Smooth muscle cell (in vitro differentiated cells): ENCODE results near the gene GIMAP8. TPM values are rescaled to one million over a fixed set of nuclear protein-coding genes. Genes with fewer than 3 reads are reported as not detected.

Experiments used
- DNase-seq: peaks from one replicate; lab custom pipeline; 2025; ENCODE audit not compliant: unreplicated experiment; lab: John Stamatoyannopoulos, UW
- H2AFZ ChIP-seq: fragments of 200-600 bp; sonication (generic); 2 replicates; pipeline ENCODE4 v1.6.0; 2016; ENCODE audit warnings: antibody characterized with exemption, low read depth, mild to moderate bottlenecking
- H3F3A ChIP-seq: fragments of 200-600 bp; sonication (generic); 2 replicates; pipeline ENCODE4 v1.6.0; 2017; ENCODE audit warnings: antibody characterized with exemption, low read depth
- H3K27ac ChIP-seq: fragments of 200-600 bp; sonication (generic); 2 replicates; pipeline ENCODE4 v1.5.1; 2016; ENCODE audit warnings: low read depth, mild to moderate bottlenecking
- H3K27me3 ChIP-seq: fragments of 200-600 bp; sonication (generic); 2 replicates; pipeline ENCODE4 v1.6.1; 2016; ENCODE audit warnings: low read depth, mild to moderate bottlenecking
- H3K36me3 ChIP-seq: fragments of 200-600 bp; sonication (generic); 2 replicates; pipeline ENCODE4 v1.5.1; 2016; ENCODE audit warnings: low read depth
- H3K4me1 ChIP-seq: fragments of 200-600 bp; sonication (generic); 2 replicates; pipeline ENCODE4 v1.5.1; 2016; ENCODE audit warnings: low read depth
- H3K4me2 ChIP-seq: fragments of 200-600 bp; sonication (generic); 2 replicates; pipeline ENCODE4 v1.6.0; 2016; ENCODE audit warnings: mild to moderate bottlenecking
- H3K4me3 ChIP-seq: fragments of 200-600 bp; sonication (generic); 2 replicates; pipeline ENCODE4 v1.5.1; 2016; ENCODE audit warnings: mild to moderate bottlenecking
- H3K79me2 ChIP-seq: fragments of 200-600 bp; sonication (generic); 2 replicates; pipeline ENCODE4 v1.6.0; 2016; ENCODE audit warnings: low read depth, mild to moderate bottlenecking
- H3K9ac ChIP-seq: fragments of 200-600 bp; sonication (generic); 2 replicates; pipeline ENCODE4 v1.6.0; 2016; ENCODE audit warnings: low read depth
- H3K9me3 ChIP-seq: fragments of 200-600 bp; sonication (generic); replicated peaks from 2 replicates; pipeline ENCODE4 v1.5.1; 2016; ENCODE audit warnings: low read depth
- H4K20me1 ChIP-seq: fragments of 200-600 bp; sonication (generic); 2 replicates; pipeline ENCODE4 v1.6.0; 2016; ENCODE audit warnings: low read depth
- WGBS: methylation state at CpG from one replicate; pipeline ENCODE4 v1.1.7; 2016; ENCODE audit warnings: low lambda C conversion rate; 5-methylcytosine and 5-hydroxymethylcytosine counted together
- polyA plus RNA-seq: library from polyadenylated mRNA; unstranded; fragments of >200 nt; fragmentation: Nextera tagmentation; extraction: Ambion mirVana; gene quantifications from 2 replicates; pipeline ENCODE4 v1.2.1, GENCODE V29; 2016
- total RNA-seq: library from RNA; depleted of rRNA; stranded (reverse); fragments of >200 nt; gene quantifications from 2 replicates; pipeline ENCODE4 v1.2.3, GENCODE V29; 2014
- TF ChIP-seq, protein P1 (sequence below): fragments of 200-600 bp; sonication (generic); IDR thresholded peaks from 2 replicates; pipeline ENCODE4 v1.5.1; 2017; ENCODE audit warnings: borderline replicate concordance, mild to moderate bottlenecking, antibody characterized with exemption; ENCODE audit not compliant: insufficient read depth, poor library complexity, severe bottlenecking

The GIMAP8 gene
- total and polyA plus RNA-seq, 2 experiments from 2014 or later, result not detected

DNA sequence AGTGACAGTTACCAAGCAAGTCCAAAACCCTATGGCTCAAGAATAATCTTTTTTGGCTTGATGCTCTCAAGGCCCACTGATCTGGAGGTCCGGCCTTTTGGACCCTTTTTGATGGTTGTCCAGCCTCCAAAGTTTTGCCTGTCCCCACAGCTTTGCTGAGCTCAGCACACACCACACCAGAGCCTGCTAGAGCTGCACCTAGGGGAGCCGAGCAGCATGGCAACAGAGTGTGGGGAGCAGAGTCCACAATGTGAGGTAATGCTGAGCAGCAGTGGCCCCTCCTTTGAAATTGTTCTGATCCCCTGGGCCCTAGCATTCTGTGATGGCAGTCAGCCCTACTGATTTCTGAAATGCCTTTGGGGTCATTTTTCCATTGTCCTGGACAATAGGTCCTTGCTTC, 73.6 kb downstream of the GIMAP8 start:
- WGBS, result 34% methylated on average over 2 of the region's 2 CpGs
- H4K20me1 ChIP-seq, result no peaks in the 10 kb centered on the region
- no peaks in the 10 kb centered on the region for H3K36me3 ChIP-seq
- H3F3A ChIP-seq, result no peaks in the 10 kb centered on the region
- H3K4me2 ChIP-seq, result no peak overlapping the region
- TF ChIP-seq, protein P1, sequence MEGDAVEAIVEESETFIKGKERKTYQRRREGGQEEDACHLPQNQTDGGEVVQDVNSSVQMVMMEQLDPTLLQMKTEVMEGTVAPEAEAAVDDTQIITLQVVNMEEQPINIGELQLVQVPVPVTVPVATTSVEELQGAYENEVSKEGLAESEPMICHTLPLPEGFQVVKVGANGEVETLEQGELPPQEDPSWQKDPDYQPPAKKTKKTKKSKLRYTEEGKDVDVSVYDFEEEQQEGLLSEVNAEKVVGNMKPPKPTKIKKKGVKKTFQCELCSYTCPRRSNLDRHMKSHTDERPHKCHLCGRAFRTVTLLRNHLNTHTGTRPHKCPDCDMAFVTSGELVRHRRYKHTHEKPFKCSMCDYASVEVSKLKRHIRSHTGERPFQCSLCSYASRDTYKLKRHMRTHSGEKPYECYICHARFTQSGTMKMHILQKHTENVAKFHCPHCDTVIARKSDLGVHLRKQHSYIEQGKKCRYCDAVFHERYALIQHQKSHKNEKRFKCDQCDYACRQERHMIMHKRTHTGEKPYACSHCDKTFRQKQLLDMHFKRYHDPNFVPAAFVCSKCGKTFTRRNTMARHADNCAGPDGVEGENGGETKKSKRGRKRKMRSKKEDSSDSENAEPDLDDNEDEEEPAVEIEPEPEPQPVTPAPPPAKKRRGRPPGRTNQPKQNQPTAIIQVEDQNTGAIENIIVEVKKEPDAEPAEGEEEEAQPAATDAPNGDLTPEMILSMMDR, result no peak
- no peaks in the 10 kb centered on the region for H3K4me1 ChIP-seq
- no peaks in the 10 kb centered on the region for H3K27me3 ChIP-seq
- H3K79me2 ChIP-seq, result no peaks in the 10 kb centered on the region
- no peak for DNase-seq
- H3K9ac ChIP-seq, result no peak overlapping the region
- no peak overlapping the region for H3K4me3 ChIP-seq
- no peak overlapping the region for H3K27ac ChIP-seq
- no peak overlapping the region for H2AFZ ChIP-seq
- H3K9me3 ChIP-seq, result no peaks in the 10 kb centered on the region

Other genes starting within 250 kb of the GIMAP8 start
- gene LRRC61, start 127.3 kb upstream of the GIMAP8 start, total RNA-seq, result 6.9 and 7.4 TPM in 2 replicates
- gene LRRC61, start 127.3 kb upstream of the GIMAP8 start, polyA plus RNA-seq, result 14.7 and 16.6 TPM in 2 replicates
- gene ACTR3C, start 127.1 kb upstream of the GIMAP8 start, total RNA-seq, result 1.7 and 7.6 TPM in 2 replicates
- 0.89 and 2.4 TPM in 2 replicates for gene ACTR3C, start 127.1 kb upstream of the GIMAP8 start, polyA plus RNA-seq
- 23.6 and 23.8 TPM in 2 replicates for gene RARRES2, start 109.0 kb upstream of the GIMAP8 start, total RNA-seq
- gene RARRES2, start 109.0 kb upstream of the GIMAP8 start, polyA plus RNA-seq, result 31.8 and 37.5 TPM in 2 replicates
- gene REPIN1, start 81.8 kb upstream of the GIMAP8 start, total RNA-seq, result 39.4 and 60.9 TPM in 2 replicates
- 55.5 and 68.1 TPM in 2 replicates for gene REPIN1, start 81.8 kb upstream of the GIMAP8 start, polyA plus RNA-seq
- 4.7 and 5.9 TPM in 2 replicates for gene ZNF775, start 71.3 kb upstream of the GIMAP8 start, total RNA-seq
- gene ZNF775, start 71.3 kb upstream of the GIMAP8 start, polyA plus RNA-seq, result 16.8 and 23.8 TPM in 2 replicates
- not detected in 2 replicates for gene GIMAP7, start 64.2 kb downstream of the GIMAP8 start, total RNA-seq
- gene GIMAP7, start 64.2 kb downstream of the GIMAP8 start, polyA plus RNA-seq, result not detected in 2 replicates
- not detected in 2 replicates for gene GIMAP4, start 116.8 kb downstream of the GIMAP8 start, total RNA-seq
- not detected in 2 replicates for gene GIMAP4, start 116.8 kb downstream of the GIMAP8 start, polyA plus RNA-seq
- gene GIMAP6, start 181.8 kb downstream of the GIMAP8 start, total RNA-seq, result not detected in 2 replicates
- gene GIMAP6, start 181.8 kb downstream of the GIMAP8 start, polyA plus RNA-seq, result not detected in 2 replicates
- gene GIMAP2, start 235.1 kb downstream of the GIMAP8 start, total RNA-seq, result not detected in 2 replicates
- gene GIMAP2, start 235.1 kb downstream of the GIMAP8 start, polyA plus RNA-seq, result 0.14 TPM in 1 of 2 replicates, not detected in the other